CD4-positive, alpha-beta T cell treated with Interleukin-21 for 1 hour (primary cell): ENCODE data around the gene CACNA2D3.

ENCODE experiments used
- DNase-seq: peaks from one replicate; pipeline ENCODE4 v3.0.0-alpha.2; 2020

The CACNA2D3 gene

DNA sequence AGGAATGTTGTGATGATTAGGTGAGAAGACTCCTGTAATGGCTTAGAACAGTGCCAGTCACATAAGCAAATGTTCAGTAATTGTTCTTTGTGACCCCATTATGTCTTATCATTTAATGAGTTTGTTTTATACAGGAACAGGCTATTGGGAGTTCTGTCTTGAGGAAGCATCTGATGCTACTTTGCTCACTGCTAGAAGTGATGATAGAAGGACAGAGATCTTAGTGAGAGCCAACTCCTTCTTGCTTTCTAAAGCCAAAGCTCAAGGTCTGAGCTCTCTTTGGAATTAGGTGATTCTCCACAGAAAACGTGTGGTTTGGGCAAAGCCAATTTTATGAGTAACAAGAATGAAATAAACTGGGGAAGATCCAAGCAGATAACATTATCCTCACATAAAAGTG is 590.7 kb downstream of the CACNA2D3 start:
- no peak for DNase-seq

DNA sequence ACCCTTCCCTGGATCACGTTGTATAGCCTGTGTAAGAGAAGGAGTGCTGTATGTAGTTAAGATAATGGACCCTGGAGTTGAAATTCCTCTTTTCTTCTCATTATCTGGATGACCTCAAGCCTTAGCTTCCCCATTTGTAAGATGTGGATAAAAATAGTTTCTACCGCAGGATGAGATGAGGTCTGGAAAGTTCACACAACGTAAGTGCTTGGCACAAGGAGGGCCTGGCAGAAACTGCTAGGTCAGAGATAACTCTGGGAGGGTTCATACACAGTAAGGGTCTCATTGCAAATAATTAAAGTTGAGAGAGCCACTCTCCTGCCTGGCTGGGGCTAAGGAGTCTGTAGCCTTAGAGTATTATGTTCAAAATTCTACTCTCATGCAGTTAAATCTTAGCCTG is 591.1 kb downstream of the CACNA2D3 start:
- DNase-seq = no peak

DNA sequence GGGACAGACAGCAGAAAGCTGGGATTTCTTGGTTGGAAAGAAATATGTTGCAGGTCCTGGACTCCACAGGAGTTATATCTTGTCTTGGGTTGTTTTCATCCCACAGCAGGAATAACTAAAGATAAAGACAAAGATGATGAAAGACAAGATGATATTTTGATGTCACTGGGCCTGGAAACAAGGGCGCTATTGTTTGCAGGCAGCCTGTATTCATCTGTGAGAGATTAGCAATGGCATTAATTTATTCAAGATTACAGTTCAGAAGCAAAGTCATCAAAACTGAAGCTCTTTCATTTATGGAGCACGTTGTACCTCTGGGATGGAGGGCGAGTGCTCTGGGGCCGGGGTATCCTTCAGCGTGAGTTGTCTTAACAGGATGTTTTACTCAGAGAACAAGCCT is 591.7 kb downstream of the CACNA2D3 start:
- DNase-seq = no peak

DNA sequence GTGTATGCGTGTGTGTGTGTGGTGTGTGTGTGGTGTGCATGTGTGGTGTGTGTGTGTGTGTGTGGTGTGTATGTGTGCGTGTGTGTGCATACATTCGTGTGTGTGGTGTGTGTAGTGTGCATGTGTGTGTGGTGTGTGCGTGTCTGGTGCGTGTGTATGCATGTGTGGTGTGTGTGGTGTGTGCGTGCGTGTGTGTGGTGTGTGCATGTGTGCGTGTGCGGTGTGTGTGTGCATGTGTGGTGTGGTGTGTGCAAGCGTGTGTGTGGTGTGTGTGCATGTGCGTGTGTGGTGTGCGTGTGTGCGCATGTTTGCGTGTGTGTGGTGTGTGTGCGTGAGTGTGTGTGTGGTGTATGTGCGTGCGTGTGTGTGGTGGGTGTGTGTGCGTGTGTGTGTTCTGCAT is 595.2 kb downstream of the CACNA2D3 start:
- DNase-seq = no peak

DNA sequence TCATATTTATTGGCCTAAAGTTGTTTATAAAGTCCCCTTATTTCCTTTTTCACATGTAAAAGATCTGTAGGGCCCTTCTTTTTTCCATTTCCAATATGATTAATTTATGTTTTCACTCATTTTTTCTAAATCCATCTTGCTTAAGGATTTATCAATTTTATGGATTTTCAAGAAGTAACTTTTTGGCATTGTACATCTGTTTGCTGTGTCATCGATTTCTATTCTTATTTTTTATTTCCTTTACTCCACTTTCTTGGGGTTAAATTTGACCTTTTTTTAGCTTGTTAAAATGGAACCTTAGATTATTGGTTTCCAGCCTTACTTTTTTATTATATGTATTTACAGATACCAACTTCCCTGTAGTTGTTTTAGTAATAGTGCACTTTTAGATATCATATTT is 597.6 kb downstream of the CACNA2D3 start:
- no peak for DNase-seq

DNA sequence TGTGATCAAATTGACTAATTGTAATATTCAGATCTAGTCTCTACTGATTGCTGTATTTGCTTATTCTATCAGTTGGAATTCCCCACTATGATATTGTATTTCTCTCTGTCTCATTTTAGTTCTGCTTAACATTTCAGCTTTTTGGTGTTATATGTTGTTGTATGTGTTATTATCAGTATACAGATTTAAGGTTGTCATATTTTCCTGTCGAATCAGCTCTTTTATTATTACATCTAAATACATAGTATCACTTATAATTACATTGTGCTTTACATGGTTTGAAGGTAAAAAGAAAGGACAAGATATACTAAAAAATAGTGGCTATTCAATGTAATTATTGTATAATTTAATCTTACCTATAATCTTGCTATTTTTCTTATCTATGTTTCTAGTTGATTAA is 598.3 kb downstream of the CACNA2D3 start:
- no peak for DNase-seq

DNA sequence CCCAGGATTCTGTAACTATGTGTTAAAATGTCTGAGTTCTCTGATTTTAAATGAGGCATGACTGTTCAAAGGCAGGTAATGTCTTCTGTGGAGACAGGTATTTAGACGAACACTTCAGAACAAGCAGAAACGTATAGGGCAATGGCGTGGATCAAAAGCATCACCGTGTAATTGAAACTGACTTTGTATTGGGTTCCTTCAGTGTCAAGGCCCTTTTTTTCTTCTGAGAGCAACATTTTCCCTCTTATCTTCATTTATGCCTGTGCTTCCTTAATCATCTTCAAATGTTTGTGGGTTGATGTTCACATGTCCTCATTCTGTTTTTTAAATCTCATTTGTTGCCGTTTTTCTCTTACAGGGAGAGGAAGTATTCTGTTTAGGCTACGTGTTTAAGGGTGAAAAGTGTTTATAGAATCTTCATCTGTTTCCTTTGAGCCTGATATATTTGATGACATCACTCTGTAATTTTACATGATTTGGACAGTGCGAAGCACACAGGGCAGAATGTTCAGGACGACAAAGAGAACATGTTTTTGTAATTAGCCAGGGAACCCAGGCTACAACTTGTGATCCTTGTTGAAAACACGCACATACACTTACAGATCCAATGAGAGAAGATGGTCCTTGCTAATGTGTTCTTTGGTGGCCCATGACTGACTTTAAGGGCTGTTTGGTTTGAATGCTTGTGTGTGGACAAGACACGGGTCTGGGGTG is 609.5 kb downstream of the CACNA2D3 start:
- no peak for DNase-seq

DNA sequence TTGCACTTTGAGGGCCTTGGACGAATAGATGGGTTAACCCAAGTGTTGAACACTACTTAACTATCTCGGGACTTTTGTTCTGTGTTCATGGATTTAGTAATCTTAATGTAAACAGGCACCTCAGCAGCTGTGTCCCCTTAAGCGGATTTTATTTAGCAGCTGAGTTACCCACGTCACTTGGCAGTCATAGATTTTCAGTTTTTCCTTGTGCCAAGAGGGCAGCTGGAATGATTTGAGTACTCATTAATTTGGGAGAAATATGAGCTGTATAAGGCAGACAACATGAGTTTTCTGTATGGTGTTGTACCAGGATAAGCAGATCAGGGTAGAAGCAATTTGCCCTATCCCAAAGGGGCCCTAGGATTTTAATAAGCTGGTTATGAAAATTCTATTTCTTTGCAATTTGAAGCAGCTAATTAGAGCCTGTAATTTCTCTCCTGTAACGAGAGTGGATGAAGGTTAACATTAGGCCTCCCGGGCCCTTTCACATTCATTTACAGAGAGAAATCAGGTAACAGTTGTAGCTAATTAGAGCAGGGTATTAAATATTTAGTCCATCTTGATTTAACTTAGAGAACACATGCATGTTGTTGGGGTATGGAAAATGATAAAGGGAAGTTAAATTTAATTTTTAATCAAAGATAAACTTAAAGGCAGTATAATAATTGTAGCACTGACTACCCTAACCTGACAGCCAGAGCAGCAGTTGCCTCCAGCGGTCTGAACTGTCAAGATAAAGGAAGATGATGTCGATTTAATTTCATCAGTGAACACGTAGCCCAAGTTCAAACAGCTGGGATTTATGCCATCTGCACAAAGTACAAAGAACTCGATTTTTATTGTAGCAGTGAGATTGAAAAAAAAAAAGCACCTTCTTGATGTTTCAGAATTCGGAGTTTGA is 611.0 kb downstream of the CACNA2D3 start:
- DNase-seq = no peak

DNA sequence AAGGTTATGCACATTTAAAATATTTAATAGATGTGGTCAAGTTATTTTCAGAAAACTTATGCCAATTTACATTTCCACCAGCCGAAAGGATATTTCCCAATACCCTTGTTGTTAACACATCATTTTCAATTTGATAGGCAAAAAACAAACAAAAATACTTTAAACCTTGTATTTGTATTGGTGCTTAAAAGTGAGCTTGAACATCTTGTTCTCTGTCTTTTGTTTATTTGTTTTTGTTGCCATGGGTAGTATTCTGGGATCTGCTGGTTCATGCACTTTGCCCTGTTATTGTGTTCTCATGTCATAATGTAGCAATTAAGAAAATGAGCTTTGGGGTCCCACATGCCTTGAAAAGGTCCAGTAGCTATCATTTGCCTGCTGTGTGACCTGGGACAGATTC is 614.1 kb downstream of the CACNA2D3 start:
- no peak for DNase-seq

DNA sequence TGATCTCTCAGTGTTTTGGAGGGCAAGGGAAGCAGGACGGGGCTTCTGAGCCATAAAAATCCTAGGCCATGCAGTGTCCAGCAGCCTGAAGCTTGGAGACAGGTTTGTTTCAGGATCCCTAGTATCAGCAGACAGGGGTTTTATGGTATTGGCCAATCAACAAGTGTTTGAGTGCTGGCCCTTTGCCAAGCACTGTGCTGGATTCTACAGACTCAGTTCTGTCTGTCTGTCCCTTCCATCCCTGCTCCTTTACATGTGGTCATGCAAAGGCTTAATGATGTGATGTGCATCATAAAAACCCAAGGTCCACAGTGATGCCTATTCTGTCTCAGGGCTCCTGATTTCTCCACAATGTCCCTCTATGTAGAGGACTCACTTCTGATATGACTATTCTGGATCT is 621.4 kb downstream of the CACNA2D3 start:
- no peak for DNase-seq

DNA sequence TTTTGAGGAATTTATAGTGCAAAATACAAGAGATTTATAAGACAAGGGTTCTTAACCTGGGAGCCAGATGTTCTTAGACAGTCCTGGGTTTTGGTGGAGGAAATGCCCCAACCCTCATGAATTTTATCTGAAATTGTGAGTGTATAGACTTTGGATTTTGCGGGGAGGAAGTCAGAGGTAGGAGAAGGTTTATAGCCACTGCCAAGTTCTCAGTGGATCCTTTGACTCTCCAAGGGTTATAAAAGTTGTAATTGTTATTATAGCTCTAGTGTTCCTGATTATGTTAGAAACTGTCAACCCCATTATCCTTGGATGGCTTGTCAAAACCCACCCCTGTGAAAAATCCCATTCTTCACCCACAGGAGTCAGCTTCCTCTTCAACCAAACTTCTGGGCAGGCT is 621.9 kb downstream of the CACNA2D3 start:
- DNase-seq = no peak

DNA sequence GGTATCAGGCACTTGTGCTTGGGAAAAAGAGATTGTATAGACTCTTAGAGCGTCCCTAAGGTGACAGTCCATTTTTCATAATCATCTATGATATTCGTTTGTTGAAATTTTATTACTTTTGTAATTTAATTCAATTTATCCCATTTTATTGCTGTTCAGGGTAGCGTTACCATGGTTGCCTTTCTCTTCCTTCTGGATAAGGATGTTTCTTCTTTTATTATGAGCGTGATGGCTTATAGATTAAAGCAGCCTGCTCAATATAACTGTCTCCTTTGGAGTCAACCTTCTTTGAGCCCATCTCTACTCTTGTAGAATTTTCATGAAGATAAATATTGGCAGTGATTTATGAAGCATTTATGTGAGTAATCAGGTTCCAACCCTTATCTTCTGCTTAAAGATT is 623.5 kb downstream of the CACNA2D3 start:
- no peak for DNase-seq

DNA sequence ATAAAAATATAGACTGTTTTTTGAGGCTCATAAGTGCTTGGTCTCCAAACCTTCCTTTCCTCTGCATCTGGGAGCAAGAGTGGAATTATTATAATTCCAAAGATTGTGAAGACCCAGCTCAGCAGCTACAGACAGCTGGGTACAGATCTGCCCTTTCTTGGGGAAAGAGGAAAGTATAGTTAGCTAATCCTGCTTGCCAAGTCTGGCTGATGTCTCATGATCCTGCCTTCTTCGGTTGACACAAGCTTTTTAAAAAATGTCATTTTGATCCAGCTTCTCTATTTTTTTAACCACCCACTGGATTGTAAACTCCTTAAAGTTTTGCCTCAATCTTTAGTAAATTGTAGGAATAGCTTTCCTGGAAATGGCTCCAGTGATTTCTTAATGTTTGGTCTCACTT is 624.4 kb downstream of the CACNA2D3 start:
- no peak for DNase-seq

DNA sequence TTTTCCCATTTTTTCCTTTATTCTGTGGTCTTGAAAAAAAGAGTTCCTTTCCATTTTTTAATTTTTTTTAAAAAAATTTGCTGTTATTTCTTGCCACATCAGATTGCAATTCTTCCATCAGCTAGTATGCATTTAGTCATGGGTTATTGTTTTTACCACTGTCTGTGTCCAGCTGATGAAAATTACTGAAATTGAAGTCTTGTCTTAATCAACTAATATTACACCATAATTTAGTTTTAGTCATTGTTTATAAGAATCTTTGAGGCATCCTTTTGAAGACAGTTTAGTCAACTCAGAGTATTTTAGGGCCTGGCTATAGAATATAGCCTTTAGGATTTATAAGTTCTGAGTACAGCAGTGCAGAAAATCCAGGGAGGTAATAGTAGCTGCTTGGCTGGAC is 633.4 kb downstream of the CACNA2D3 start:
- DNase-seq = no peak

DNA sequence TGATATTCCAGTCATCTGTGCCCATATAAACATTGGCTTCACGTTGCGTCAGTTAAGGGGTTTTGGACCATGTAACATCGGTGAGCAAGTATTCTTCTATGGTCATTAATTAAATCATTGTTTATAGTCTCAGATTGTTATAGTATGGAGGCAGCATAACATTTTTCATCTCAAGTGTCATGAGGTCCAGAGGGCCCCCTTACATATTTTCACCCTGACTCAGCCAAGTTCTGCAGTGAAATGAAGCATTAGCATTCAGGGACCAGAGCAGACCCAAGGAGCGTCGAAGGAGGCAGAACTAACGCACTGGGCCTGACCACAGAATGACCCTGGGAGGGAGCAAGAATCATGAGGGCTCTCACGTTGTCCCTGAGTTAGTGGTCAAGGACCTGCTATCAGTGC is 634.0 kb downstream of the CACNA2D3 start:
- DNase-seq = no peak

DNA sequence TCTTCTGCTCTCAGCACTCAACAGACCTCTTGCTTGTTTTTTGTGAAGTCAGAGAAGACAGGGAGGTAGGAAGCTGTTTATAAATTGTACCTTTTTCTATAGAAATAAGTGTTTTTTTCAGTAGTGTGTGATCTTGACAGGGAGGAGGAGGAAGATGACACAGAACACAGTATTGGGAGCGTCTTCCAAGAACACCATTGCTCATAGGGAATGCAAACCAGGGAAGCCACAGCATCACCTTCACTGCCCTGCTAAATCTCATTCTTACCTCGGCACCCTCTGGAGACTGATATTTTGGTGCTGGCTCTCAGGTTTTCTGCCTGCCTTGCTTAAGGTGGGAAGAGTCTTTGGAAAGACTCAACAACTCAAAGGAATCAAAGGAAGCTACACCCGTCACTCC is 636.1 kb downstream of the CACNA2D3 start:
- DNase-seq = no peak

DNA sequence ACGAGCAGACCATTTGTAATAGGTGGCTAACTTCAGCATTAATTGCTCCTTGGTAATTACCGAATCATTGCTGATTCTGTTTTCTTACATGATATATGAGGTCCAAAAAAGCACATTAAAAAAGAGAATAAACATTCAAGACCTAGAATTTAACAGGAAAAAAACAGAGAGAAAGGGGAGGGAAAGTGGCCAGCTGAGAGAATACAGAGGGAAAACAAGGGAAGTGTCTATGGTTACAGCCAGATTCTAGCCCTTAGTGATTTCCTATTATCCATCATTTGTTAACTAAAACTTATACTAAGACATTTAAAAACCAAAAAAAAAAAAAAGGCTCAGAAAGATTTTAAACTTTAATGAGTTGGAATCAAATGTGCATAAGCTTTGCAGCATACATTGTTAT is 636.8 kb downstream of the CACNA2D3 start:
- no peak for DNase-seq

DNA sequence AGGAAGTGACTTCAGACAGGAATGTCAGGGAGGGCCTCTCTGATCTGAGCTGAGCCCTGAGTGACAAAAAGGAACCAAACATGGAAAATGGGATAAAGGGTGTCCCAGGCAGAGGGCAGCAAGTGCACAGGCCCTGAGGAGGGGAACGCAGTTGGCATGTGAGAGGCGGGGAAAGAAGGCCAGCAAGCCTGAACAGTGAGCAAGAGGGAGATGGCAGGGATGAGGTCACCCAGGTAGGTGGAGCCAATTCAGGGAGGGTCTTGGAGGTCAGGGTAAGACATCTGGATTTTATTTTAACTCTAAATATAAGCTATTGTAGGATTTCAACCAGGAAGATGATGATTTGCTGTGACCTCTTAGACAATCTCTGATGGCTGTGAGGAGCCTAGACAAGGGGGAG is 637.8 kb downstream of the CACNA2D3 start:
- no peak for DNase-seq

DNA sequence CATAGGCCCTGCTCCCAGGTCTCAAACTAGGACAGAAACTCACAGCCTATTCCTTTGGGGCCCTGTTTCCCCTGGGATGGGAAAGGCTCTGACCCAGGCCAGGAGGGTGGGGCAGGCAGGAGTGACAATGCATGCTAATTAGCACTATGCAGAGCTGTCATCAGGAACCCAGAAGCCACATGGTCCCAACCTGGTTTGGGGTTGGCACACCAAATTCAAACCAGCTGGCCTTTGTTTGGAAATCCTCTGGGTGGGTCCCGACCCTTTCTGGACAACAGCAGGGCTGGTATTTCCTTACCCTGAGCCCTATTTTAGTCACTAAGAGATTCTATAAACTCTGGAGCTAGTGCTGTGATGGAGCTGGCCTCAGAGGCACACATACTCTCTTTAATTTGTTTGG is 639.3 kb downstream of the CACNA2D3 start:
- no peak for DNase-seq

DNA sequence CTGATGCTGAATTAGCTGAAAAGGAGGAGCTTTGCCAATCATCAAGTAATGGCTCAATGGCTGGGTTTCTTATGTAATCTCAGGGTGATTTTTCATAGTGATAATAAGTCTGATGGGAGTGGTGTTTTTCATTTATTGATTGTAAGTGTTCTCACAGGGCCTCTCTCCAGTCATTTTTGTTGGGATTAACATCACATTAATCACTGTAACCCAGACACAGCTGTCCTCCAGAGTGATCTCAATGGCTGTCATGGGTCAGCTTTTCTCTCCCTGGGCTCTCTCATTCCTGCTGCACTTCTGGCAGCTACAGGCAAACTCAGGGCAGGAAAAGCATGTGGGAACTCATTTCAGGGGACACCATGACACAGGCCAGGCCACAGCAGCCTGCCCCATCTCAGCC is 642.6 kb downstream of the CACNA2D3 start:
- DNase-seq = no peak

DNA sequence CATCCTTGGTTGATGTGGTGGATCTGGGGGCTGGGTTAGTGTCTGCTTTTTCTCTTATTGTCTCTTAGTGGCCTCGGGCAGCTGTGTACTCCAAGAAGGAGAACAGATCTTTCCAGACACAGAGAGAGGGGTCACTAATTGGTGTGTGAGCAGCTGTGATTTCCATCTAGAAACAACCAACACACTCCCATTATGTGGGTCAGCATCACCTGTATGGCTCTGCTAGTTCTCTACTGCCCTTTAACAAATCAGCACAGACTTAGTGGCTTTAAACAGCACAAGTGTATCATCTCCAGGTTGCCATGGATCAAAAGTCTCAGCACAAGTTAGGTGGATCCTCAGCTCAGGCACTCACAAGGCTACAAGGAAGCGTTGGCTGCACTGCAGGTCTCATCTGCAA is 648.7 kb downstream of the CACNA2D3 start:
- no peak for DNase-seq

DNA sequence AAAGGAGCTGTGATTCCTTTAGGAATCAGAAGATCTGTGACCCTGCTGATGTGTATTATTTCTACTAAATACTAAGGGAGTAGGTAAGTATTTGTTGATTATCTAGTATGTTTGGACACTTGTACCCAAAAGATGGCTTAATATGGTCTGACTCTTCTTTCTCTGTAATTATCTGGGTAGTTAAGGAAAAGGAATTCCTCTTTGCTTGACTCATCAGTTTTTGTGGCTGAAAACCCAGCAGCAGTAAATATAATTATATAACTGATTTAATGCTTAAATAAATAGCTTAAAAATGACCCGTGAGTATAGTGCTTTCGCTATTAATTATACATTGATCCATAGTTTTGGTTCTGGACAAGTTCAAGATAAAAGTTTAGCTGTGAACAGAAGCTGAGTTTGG is 649.7 kb downstream of the CACNA2D3 start:
- no peak for DNase-seq

DNA sequence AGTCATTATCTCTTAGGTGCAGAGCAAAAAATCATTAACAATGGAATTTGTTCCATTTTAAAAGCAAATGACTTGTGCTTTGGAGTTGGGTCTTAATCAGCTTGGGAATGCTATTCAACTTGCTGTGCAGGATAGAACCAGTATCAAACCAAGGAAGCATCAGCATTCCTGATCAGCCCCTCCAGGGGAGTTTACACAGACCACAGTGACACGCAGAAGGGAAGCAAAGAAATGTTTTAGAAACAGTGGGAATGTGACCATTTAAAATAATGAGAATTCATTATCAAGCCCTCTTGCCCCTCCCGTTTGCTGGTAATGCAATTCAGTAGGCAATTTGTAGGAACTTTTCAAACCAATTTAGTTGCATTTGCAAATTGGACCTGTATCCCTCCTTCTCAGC is 650.4 kb downstream of the CACNA2D3 start:
- DNase-seq = no peak

DNA sequence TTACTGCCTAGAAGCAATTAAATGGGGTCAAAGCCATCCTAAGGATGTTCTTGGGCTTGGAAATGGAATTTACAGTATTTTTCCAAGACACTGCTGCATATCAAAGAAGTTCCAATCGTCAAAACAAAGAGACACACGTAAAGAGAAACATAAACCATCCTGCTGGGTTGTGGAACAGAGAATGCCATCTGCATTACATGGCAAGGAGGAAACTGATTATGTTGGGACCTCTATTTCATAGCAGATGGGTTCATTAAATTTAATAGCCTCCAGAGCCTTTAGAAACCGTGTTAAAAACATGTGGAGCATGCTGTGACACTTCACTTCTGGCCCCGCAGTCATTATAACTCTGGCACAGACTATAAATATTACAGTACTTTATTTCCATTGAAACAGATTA is 650.9 kb downstream of the CACNA2D3 start:
- DNase-seq = no peak

DNA sequence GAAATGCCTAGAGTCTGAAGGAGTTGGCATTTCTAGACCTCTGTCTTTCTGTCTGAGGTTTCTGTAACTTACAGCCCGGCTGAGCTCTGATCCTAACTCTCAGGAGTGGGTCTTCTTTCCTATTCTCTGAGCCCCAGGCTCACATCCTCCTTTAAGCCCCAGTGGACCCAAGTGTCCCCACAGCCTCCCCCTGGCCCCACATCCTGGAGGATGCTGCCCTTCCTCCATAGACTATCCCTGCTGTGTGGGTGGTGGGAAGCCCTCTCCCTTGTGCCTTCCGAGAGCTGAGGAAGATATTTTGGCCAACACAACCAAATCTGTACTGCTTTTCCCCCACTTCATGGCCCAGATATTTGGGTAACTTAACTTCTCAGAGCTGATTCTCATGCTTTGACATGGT is 654.2 kb downstream of the CACNA2D3 start:
- no peak for DNase-seq
